ENCODE measurements around the gene VPS4A.

- no peak for TF ChIP-seq EZH2phosphoT487 (IDR thresholded peaks at IDR 0.05; ENCODE audit: low read depth)
- TF ChIP-seq CTCF (IDR thresholded peaks at IDR 0.05; ENCODE audit: low read depth, low read length), result no peak
Measured at GRCh38 chr16:69327585-69328310, 16.6 kb downstream of the VPS4A start.

All from OCI-LY3 (cell line).